HG02870 (cell line): ENCODE results near the gene ADIRF.

Experiments used
- ATAC-seq: cut with Tn5 transposase; IDR thresholded peaks from one replicate; pipeline ENCODE4 v1.9.1; 2021; ENCODE audit warnings: mild to moderate bottlenecking, moderate library complexity; ENCODE audit not compliant: unreplicated experiment

Gene ADIRF

GRCh38 chr10:86960003-86960862 lies 8.0 kb upstream of the ADIRF start:
- ATAC-seq = peak; percentile 74

GRCh38 chr10:86960863-86961434 lies 7.3 kb upstream of the ADIRF start:
- no peak for ATAC-seq

GRCh38 chr10:86961481-86962091 lies 6.7 kb upstream of the ADIRF start:
- ATAC-seq = no peak

- ATAC-seq = no peak
Observed at GRCh38 chr10:86962136-86962980, 5.9 kb upstream of the ADIRF start.

- ATAC-seq = no peak
Observed at GRCh38 chr10:86962981-86963310, 5.3 kb upstream of the ADIRF start.

GRCh38 chr10:86963341-86963919 lies 4.9 kb upstream of the ADIRF start:
- no peak for ATAC-seq

- ATAC-seq = no peak
Observed at GRCh38 chr10:86964061-86964846, 4.0 kb upstream of the ADIRF start.

GRCh38 chr10:86964847-86965190 lies 3.5 kb upstream of the ADIRF start:
- no peak for ATAC-seq

- ATAC-seq = peak; percentile 28
Observed at GRCh38 chr10:86965986-86966654, 2.2 kb upstream of the ADIRF start.

GRCh38 chr10:86967481-86967941 lies 771 bp upstream of the ADIRF start:
- ATAC-seq = no peak

GRCh38 chr10:86968994-86969355 lies 693 bp downstream of the ADIRF start:
- ATAC-seq = no peak

- ATAC-seq = no peak
Observed at GRCh38 chr10:86969421-86970041, 1.2 kb downstream of the ADIRF start.

GRCh38 chr10:86970162-86970981 lies 2.1 kb downstream of the ADIRF start:
- no peak for ATAC-seq

GRCh38 chr10:86970982-86971231 lies 2.6 kb downstream of the ADIRF start:
- ATAC-seq = no peak

- peak; percentile 64 for ATAC-seq
Observed at GRCh38 chr10:86971232-86971991, 3.1 kb downstream of the ADIRF start.

GRCh38 chr10:86972613-86973380 lies 4.5 kb downstream of the ADIRF start:
- no peak for ATAC-seq

- ATAC-seq = no peak
Observed at GRCh38 chr10:86974484-86974883, 6.2 kb downstream of the ADIRF start.
